ENCODE results near the gene PMPCB. TPM values are rescaled to one million over a fixed set of nuclear protein-coding genes. Genes with fewer than 3 reads are reported as not detected.

PMPCB gene
- total and polyA plus RNA-seq, 12 donors = 51.5 to 98.4 (median 89.0) TPM

GRCh38 chr7:103314852-103315251, 17.6 kb downstream of the PMPCB start:
- no peaks in the 10 kb centered on the region for H3K27me3 ChIP-seq
- H3K27ac ChIP-seq = peak overlapping the region in 1 of 10 donors; percentile 47
- 84 to 88% methylated on average over 2 of the region's 2 CpGs for WGBS, 2 donors
- DNase-seq (no peak), ATAC-seq (no peak)
- H3K4me3 ChIP-seq = no peak overlapping the region
- peaks cover 0 to 100% (median 87%) of the 10 kb centered on the region in 9 donors for H3K36me3 ChIP-seq
- intact Hi-C loops (cut with DNase I) = loop anchor here in 2 of 10 donors (5.0 kb wide), 2 partner anchors 42 to 47 kb away; no protein-coding TSS in a partner anchor
- H3K4me1 ChIP-seq = peaks cover 0 to 8% (median 0%) of the 10 kb centered on the region in 9 donors
- no peak for TF ChIP-seq CTCF (IDR thresholded peaks at IDR 0.05)
- no peaks in the 10 kb centered on the region for H3K9me3 ChIP-seq

GRCh38 chr7:103316380-103316941, 19.2 kb downstream of the PMPCB start:
- no peaks in the 10 kb centered on the region for H3K27me3 ChIP-seq
- peak overlapping the region in 1 of 10 donors; percentile 25 for H3K27ac ChIP-seq
- H3K4me3 ChIP-seq = no peak overlapping the region
- intact Hi-C loops (cut with DNase I) = loop anchor here in 2 of 10 donors (5.0 kb wide), 2 partner anchors 41 to 46 kb away; no protein-coding TSS in a partner anchor
- no peak for ATAC-seq
- WGBS, 2 donors = 85 to 95% methylated on average over 2 of the region's 2 CpGs
- no peaks in the 10 kb centered on the region for H3K9me3 ChIP-seq
- peaks cover 0 to 8% (median 0%) of the 10 kb centered on the region in 9 donors for H3K4me1 ChIP-seq
- DNase-seq = no peak
- TF ChIP-seq CTCF (IDR thresholded peaks at IDR 0.05) = no peak
- peaks cover 5 to 100% (median 88%) of the 10 kb centered on the region in 9 donors for H3K36me3 ChIP-seq

- DNase-seq (no peak), ATAC-seq (peak in 1 of 8 donors; percentile 65)
- Histone ChIP-seq H3K4me1 (peaks cover 0 to 8% (median 0%) of the 10 kb centered on the region in 9 donors), H3K4me3 (no peak overlapping the region), H3K27me3 (no peaks in the 10 kb centered on the region), H3K9me3 (no peaks in the 10 kb centered on the region), H3K27ac (peak overlapping the region in 2 of 10 donors; percentile 11 to 25), H3K36me3 (peaks cover 0 to 100% (median 88%) of the 10 kb centered on the region in 9 donors)
- no peak for TF ChIP-seq CTCF (IDR thresholded peaks at IDR 0.05)
- intact Hi-C loops (cut with DNase I) = loop anchor here in 2 of 10 donors (5.0 kb wide), 2 partner anchors 40 to 45 kb away; no protein-coding TSS in a partner anchor
Measured at GRCh38 chr7:103317009-103317408, 19.8 kb downstream of the PMPCB start.

GRCh38 chr7:103325744-103326143, 28.5 kb downstream of the PMPCB start:
- Histone ChIP-seq H3K9me3 (no peaks in the 10 kb centered on the region), H3K36me3 (peaks cover 0 to 98% (median 40%) of the 10 kb centered on the region in 9 donors), H3K27ac (no peak overlapping the region), H3K4me3 (no peak overlapping the region), H3K4me1 (no peaks in the 10 kb centered on the region), H3K27me3 (no peaks in the 10 kb centered on the region)
- TF ChIP-seq CTCF (IDR thresholded peaks at IDR 0.05) = no peak
- 92 to 94% methylated on average over 8 of the region's 8 CpGs for WGBS, 2 donors
- ATAC-seq (no peak), DNase-seq (no peak)
- intact Hi-C loops (cut with DNase I) = no loop called here
